ENCODE measurements around the gene TCF3. TPM values are rescaled to one million over a fixed set of nuclear protein-coding genes. Genes with fewer than 3 reads are reported as not detected.

TCF3 gene
- total RNA-seq, 2 experiments from 2014 or later: 518 to 811 TPM

- POLR2A ChIA-PET: interaction anchor here (1.1 kb wide), 1 partner anchor 12 kb away, joined by 3 read pairs; no protein-coding TSS in a partner anchor
- H3K4me3 ChIP-seq (ENCODE audit: low read depth, low read length, poor library complexity, severe bottlenecking): no peak overlapping the region
- peaks cover 1% of the 10 kb centered on the region; the same call in 1 of the 2 replicates for H3K9me3 ChIP-seq (ENCODE audit: low read length)
- BruUV-seq (replicated peaks): no TSS peak
- H3K79me2 ChIP-seq (ENCODE audit: insufficient read depth, low read depth, low read length): peaks cover 16% of the 10 kb centered on the region
- no peak for TF ChIP-seq EZH2phosphoT487 (IDR thresholded peaks at IDR 0.05; ENCODE audit: borderline replicate concordance, low read depth, low read length)
- TF ChIP-seq, protein P1, sequence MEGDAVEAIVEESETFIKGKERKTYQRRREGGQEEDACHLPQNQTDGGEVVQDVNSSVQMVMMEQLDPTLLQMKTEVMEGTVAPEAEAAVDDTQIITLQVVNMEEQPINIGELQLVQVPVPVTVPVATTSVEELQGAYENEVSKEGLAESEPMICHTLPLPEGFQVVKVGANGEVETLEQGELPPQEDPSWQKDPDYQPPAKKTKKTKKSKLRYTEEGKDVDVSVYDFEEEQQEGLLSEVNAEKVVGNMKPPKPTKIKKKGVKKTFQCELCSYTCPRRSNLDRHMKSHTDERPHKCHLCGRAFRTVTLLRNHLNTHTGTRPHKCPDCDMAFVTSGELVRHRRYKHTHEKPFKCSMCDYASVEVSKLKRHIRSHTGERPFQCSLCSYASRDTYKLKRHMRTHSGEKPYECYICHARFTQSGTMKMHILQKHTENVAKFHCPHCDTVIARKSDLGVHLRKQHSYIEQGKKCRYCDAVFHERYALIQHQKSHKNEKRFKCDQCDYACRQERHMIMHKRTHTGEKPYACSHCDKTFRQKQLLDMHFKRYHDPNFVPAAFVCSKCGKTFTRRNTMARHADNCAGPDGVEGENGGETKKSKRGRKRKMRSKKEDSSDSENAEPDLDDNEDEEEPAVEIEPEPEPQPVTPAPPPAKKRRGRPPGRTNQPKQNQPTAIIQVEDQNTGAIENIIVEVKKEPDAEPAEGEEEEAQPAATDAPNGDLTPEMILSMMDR (conservative IDR thresholded peaks at IDR 0.05; ENCODE audit: low read length): no peak
- H2AFZ ChIP-seq (ENCODE audit: low read length): no peak overlapping the region
- no peak overlapping the region for H3K27ac ChIP-seq (ENCODE audit: low read depth, low read length, poor library complexity, severe bottlenecking)
- H3K9me2 ChIP-seq (ENCODE audit: insufficient read depth, low read length): no peaks in the 10 kb centered on the region
- no peak for DNase-seq (ENCODE audit: low spot score)
- no peaks in the 10 kb centered on the region for H4K20me1 ChIP-seq (ENCODE audit: insufficient read depth, low read length)
- peaks cover 35% of the 10 kb centered on the region for H3K4me1 ChIP-seq (ENCODE audit: insufficient read depth, low read length, poor library complexity, severe bottlenecking)
- intact Hi-C loops (cut with micrococcal nuclease; ENCODE audit: unreplicated experiment): no loop called here
- no peak overlapping the region for H3K4me2 ChIP-seq (ENCODE audit: low read length)
- CTCF ChIA-PET (ENCODE audit: unreplicated experiment): no interaction called here
- H3K36me3 ChIP-seq (ENCODE audit: insufficient read depth, low read length): peaks cover 17% of the 10 kb centered on the region
Observed at GRCh38 chr19:1655131-1655981, 2.9 kb upstream of the TCF3 start.

- TF ChIP-seq, protein P1 (conservative IDR thresholded peaks at IDR 0.05; ENCODE audit: low read length): no peak
- no peak for TF ChIP-seq EZH2phosphoT487 (IDR thresholded peaks at IDR 0.05; ENCODE audit: borderline replicate concordance, low read depth, low read length)
- Histone ChIP-seq H3K9me2 (ENCODE audit: insufficient read depth, low read length) (no peaks in the 10 kb centered on the region), H3K4me3 (ENCODE audit: low read depth, low read length, poor library complexity, severe bottlenecking) (no peak overlapping the region), H3K4me1 (ENCODE audit: insufficient read depth, low read length, poor library complexity, severe bottlenecking) (peaks cover 43% of the 10 kb centered on the region), H3K79me2 (ENCODE audit: insufficient read depth, low read depth, low read length) (peaks cover 27% of the 10 kb centered on the region), H2AFZ (ENCODE audit: low read length) (no peak overlapping the region), H3K27ac (ENCODE audit: low read depth, low read length, poor library complexity, severe bottlenecking) (no peak overlapping the region), H3K36me3 (ENCODE audit: insufficient read depth, low read length) (peaks cover 28% of the 10 kb centered on the region), H3K9me3 (ENCODE audit: low read length) (no peaks in the 10 kb centered on the region), H3K4me2 (ENCODE audit: low read length) (no peak overlapping the region), H4K20me1 (ENCODE audit: insufficient read depth, low read length) (no peaks in the 10 kb centered on the region)
- CTCF ChIA-PET (ENCODE audit: unreplicated experiment): no interaction called here
- DNase-seq (ENCODE audit: low spot score): no peak
- intact Hi-C loops (cut with micrococcal nuclease; ENCODE audit: unreplicated experiment): no loop called here
- BruUV-seq (replicated peaks): no TSS peak
- POLR2A ChIA-PET: interaction anchor here (0.7 to 1.1 kb wide), 2 partner anchors 8 to 13 kb away, joined by 3 read pairs; no protein-coding TSS in a partner anchor
Observed at GRCh38 chr19:1654178-1654792, 1.9 kb upstream of the TCF3 start.
